Fibroblast of lung (primary cell): ENCODE results near the gene LCN2.

Experiments
- EZH2 ChIP-seq: IDR thresholded peaks from 2 replicates; pipeline ENCODE4 v1.5.1; 2012; ENCODE audit warnings: low read length, control low read depth, mild to moderate bottlenecking; ENCODE audit errors: missing control alignments
- TF ChIP-seq, protein P1 (sequence below), 2 donors: IDR thresholded peaks in 1 of 2; conservative IDR thresholded peaks in 1 of 2; 1 replicate in 1 of 2; 2 replicates in 1 of 2; pipeline ENCODE4 v1.5.1; 2011 to 2012; ENCODE audit warnings: low read length in 2 of 2, control low read depth in 1 of 2, inconsistent platforms in 1 of 2, low read depth in 1 of 2, mild to moderate bottlenecking in 1 of 2

DNA sequence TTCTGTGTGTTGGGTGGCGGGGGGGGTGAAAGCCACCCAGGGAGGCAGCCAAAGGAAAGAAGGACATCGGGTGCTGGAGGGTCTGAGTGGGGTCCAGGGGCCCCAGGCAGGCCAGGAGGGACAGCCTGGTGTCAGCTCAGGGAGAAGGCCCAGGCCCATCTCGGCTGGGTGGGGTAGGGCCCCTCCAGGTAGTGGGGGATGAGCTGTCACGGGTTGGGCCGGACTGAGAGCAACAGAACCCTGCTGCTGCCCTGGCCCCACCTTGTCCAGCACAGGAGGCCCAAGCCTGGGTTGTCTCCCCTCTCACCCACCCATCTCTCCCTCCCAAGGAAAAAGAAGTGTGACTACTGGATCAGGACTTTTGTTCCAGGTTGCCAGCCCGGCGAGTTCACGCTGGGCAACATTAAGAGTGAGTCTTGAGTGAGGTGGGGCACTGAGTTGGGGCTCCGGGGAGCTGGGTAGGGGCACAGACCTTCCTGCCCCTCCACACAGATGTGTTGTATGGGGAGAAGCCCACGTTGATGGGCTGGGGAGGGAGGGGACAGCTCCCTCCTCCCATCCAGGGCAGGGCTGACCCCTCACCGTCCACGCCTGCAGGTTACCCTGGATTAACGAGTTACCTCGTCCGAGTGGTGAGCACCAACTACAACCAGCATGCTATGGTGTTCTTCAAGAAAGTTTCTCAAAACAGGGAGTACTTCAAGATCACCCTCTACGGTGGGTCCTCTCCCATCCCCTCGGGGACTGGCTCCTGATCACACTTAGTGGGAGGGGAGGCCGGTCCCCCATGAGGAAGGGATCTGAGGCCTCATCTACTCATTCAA is 2.3 kb downstream of the LCN2 start:
- TF ChIP-seq EZH2: no peak
- TF ChIP-seq, protein P1, sequence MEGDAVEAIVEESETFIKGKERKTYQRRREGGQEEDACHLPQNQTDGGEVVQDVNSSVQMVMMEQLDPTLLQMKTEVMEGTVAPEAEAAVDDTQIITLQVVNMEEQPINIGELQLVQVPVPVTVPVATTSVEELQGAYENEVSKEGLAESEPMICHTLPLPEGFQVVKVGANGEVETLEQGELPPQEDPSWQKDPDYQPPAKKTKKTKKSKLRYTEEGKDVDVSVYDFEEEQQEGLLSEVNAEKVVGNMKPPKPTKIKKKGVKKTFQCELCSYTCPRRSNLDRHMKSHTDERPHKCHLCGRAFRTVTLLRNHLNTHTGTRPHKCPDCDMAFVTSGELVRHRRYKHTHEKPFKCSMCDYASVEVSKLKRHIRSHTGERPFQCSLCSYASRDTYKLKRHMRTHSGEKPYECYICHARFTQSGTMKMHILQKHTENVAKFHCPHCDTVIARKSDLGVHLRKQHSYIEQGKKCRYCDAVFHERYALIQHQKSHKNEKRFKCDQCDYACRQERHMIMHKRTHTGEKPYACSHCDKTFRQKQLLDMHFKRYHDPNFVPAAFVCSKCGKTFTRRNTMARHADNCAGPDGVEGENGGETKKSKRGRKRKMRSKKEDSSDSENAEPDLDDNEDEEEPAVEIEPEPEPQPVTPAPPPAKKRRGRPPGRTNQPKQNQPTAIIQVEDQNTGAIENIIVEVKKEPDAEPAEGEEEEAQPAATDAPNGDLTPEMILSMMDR (conservative IDR thresholded peaks at IDR 0.05 in 1 of 2, IDR thresholded peaks at IDR 0.05 in 1 of 2; ENCODE audit: low read depth in 1 of 2, low read length in 2 of 2): no peak
